HG02588 (cell line): Measurements from ENCODE around the gene MYNN.
"Not testable (repeated sequence)": the region's sequence is repeated elsewhere in the genome, so short reads cannot be mapped to it uniquely, and the experiment has no call there.

ENCODE experiments used
- ATAC-seq: cut with Tn5 transposase; IDR thresholded peaks from one replicate; pipeline ENCODE4 v1.9.1; 2021; ENCODE audit warnings: mild to moderate bottlenecking, moderate library complexity; ENCODE audit not compliant: unreplicated experiment

Gene MYNN

GRCh38 chr3:169772897-169773816 is at the start of gene MYNN:
TSS of gene MYNN (plus strand) at chr3:169773396. CDS start at chr3:169774296, 900 bp downstream.
- ATAC-seq, result peak; percentile 84

GRCh38 chr3:169731857-169732256 is 41.3 kb upstream of the MYNN start:
- ATAC-seq, result not testable (repeated sequence)

- no peak for ATAC-seq
Observed at GRCh38 chr3:169739067-169739466, 34.1 kb upstream of the MYNN start.

GRCh38 chr3:169744366-169745054 is 28.7 kb upstream of the MYNN start:
- ATAC-seq, result no peak

GRCh38 chr3:169746924-169747323 is 26.3 kb upstream of the MYNN start:
- no peak for ATAC-seq

- ATAC-seq, result no peak
Observed at GRCh38 chr3:169748670-169749069, 24.5 kb upstream of the MYNN start.

GRCh38 chr3:169750665-169751064 is 22.5 kb upstream of the MYNN start:
- no peak for ATAC-seq

GRCh38 chr3:169751875-169752274 is 21.3 kb upstream of the MYNN start:
- no peak for ATAC-seq

GRCh38 chr3:169754711-169755110 is 18.5 kb upstream of the MYNN start:
- no peak for ATAC-seq

- no peak for ATAC-seq
Observed at GRCh38 chr3:169755488-169755887, 17.7 kb upstream of the MYNN start.

GRCh38 chr3:169758359-169758994 is 14.7 kb upstream of the MYNN start:
- no peak for ATAC-seq

GRCh38 chr3:169759256-169759655 is 13.9 kb upstream of the MYNN start:
- no peak for ATAC-seq

GRCh38 chr3:169760479-169760878 is 12.7 kb upstream of the MYNN start:
- no peak for ATAC-seq

GRCh38 chr3:169764312-169764881 is 8.8 kb upstream of the MYNN start:
- peak; percentile 38 for ATAC-seq

- ATAC-seq, result peak; percentile 74
Observed at GRCh38 chr3:169764882-169765612, 8.1 kb upstream of the MYNN start, which contains the start of gene TERC. TSS of gene TERC (minus strand) at chr3:169765060.

- peak; percentile 26 for ATAC-seq
Observed at GRCh38 chr3:169769287-169770181, 3.7 kb upstream of the MYNN start, which contains the start of gene ACTRT3. TSS of gene ACTRT3 (minus strand) at chr3:169769561. CDS start at chr3:169769520, 41 bp downstream.

GRCh38 chr3:169771497-169772304 is 1.5 kb upstream of the MYNN start:
- no peak for ATAC-seq

- ATAC-seq, result peak; percentile 15
Observed at GRCh38 chr3:169772305-169772896, 795 bp upstream of the MYNN start.
